Brain microvascular endothelial cell (primary cell): ENCODE results near the gene CADM1.

Source experiments
- DNase-seq: peaks from one replicate; pipeline ENCODE4 v3.0.0-alpha.2; 2020
- H3K27ac ChIP-seq: fragments of 250-450 bp; sonication (Bioruptor Pico); 2 replicates; pipeline ENCODE4 v1.5.1; 2020; ENCODE audit warnings: mild to moderate bottlenecking, moderate library complexity
- H3K27me3 ChIP-seq: fragments of 250-450 bp; sonication (Bioruptor Pico); replicated peaks from 2 replicates; pipeline ENCODE4 v1.5.1; 2020; ENCODE audit warnings: mild to moderate bottlenecking
- H3K36me3 ChIP-seq: fragments of 250-450 bp; sonication (Bioruptor Pico); replicated peaks from 2 replicates; pipeline ENCODE4 v1.5.1; 2020; ENCODE audit warnings: mild to moderate bottlenecking
- H3K4me3 ChIP-seq: 2 replicates; pipeline ENCODE4 v1.5.1; 2011; ENCODE audit warnings: low read depth, mild to moderate bottlenecking, control low read depth, low read length, moderate library complexity
- in situ Hi-C: cut with HindIII; loops from 2 replicates; pipeline ENCODE4 v1.10.0; 2017; ENCODE audit warnings: low sequenced_read_pairs, low pct_ligation_motif_present
- TF ChIP-seq, protein P1 (sequence below): IDR thresholded peaks from 2 replicates; pipeline ENCODE4 v1.5.1; 2011; ENCODE audit warnings: low read depth, mild to moderate bottlenecking, moderate library complexity, low read length, control low read depth, inconsistent platforms; ENCODE audit errors: missing control alignments

CADM1 gene

DNA sequence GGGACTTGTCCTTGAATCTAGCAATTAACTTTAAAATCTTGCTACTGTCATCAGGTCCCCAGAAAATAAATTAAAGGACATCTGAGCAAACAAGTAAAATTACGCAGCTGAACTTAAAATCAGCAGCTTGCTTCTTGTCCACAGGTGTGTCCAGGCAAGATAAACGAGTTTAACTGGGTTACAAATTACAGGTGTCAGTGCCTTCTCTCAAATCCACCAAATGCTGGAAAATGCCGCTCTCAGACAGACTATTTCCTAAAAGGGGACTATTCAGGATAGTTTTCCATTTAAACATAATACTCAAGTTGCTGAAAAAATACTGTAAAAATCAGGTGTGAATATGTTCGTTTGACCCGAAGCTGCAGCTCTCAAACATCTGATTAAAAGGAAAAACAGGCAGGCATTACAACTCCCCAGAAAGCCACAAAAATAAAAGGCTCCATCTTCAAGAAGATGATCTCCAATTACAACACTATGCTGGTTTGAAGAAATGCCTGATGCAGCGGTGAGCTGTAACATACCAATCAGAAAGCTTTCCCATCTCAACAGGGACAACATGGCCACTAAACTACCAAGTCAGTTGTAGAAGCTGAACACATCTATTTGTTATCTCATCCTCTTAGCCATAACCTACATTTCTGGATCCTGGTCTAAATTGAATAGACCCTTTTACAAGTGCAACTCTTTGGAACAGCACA lies 82.1 kb downstream of the CADM1 start:
- TF ChIP-seq, protein P1, sequence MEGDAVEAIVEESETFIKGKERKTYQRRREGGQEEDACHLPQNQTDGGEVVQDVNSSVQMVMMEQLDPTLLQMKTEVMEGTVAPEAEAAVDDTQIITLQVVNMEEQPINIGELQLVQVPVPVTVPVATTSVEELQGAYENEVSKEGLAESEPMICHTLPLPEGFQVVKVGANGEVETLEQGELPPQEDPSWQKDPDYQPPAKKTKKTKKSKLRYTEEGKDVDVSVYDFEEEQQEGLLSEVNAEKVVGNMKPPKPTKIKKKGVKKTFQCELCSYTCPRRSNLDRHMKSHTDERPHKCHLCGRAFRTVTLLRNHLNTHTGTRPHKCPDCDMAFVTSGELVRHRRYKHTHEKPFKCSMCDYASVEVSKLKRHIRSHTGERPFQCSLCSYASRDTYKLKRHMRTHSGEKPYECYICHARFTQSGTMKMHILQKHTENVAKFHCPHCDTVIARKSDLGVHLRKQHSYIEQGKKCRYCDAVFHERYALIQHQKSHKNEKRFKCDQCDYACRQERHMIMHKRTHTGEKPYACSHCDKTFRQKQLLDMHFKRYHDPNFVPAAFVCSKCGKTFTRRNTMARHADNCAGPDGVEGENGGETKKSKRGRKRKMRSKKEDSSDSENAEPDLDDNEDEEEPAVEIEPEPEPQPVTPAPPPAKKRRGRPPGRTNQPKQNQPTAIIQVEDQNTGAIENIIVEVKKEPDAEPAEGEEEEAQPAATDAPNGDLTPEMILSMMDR: no peak
- in situ Hi-C loops: no loop called here
- no peak for DNase-seq
- Histone ChIP-seq H3K36me3 (no peaks in the 10 kb centered on the region), H3K27ac (no peak overlapping the region), H3K27me3 (no peaks in the 10 kb centered on the region), H3K4me3 (no peak overlapping the region)

DNA sequence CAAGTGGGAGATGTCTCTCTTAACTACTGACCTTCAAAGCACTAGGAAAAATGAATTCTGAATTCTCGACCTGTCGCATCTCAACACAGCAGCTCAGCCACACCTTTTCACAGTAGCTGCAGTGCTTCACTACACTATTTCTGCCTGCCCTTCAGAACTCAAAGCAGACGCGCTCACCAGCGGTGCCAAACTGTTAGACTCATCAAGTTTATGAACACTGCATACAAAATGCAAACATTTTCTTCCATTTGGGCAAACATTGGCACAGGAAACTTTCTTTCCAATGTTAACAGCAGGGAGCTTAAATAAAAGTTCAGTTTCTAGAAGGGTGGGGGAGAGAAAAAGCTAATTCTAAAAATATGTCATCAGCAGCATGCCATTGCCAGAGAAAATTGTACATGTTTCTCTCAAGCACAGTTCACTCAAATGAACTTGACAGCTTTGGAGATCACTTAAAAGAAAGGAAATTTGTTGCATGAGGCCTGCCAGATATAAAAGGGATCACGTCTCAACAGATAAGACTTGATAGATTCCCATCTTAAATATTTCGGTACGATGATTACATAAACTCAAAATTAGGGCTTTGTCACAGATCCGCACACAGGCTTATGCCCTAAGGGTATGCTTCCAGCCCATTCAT lies 82.7 kb downstream of the CADM1 start:
- Histone ChIP-seq H3K36me3 (no peaks in the 10 kb centered on the region), H3K27ac (no peak overlapping the region), H3K4me3 (no peak overlapping the region), H3K27me3 (no peaks in the 10 kb centered on the region)
- TF ChIP-seq, protein P1: no peak
- no peak for DNase-seq
- in situ Hi-C loops: no loop called here

DNA sequence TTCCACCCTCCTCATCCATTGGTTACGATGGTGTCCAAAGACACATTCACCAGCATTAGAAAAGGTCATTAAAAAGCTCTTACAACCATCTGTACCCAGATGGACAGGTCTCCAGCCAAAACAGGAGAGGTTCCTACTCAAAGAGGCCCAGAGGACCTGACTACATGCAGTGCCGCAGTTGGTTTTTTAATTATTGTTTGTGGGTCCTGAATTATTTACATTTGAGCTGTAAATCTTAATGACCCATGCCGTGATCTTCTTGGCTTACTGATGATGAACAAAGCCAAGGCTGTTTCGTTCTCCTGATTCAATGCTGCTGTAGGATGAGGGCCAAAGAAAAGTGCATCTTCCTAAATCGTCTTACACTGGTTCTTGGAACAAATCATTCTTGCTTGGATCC lies 83.7 kb downstream of the CADM1 start:
- Histone ChIP-seq H3K27me3 (no peaks in the 10 kb centered on the region), H3K27ac (no peak overlapping the region), H3K4me3 (no peak overlapping the region), H3K36me3 (no peaks in the 10 kb centered on the region)
- no peak for DNase-seq
- in situ Hi-C loops: no loop called here
- TF ChIP-seq, protein P1: no peak

DNA sequence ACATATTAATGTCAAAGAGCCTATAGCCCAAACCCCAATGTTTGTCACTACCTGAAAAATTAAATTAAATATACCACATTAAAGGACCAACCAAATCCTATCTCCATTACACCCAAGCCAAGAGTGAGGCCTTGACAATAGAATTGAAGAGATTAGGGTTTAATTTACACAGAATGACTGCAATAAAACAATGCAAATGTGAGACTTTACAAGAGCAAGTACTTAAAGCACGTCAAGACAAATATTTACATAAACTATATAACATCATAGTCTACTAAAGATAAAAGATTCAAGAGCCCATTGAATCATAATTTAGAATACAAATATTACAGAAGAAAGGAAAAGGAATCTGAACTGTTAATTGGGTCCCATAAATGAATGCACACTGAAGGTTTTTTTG lies 85.6 kb downstream of the CADM1 start:
- Histone ChIP-seq H3K27ac (no peak overlapping the region), H3K36me3 (no peaks in the 10 kb centered on the region), H3K27me3 (no peaks in the 10 kb centered on the region), H3K4me3 (no peak overlapping the region)
- DNase-seq: no peak
- in situ Hi-C loops: no loop called here
- TF ChIP-seq, protein P1: no peak

DNA sequence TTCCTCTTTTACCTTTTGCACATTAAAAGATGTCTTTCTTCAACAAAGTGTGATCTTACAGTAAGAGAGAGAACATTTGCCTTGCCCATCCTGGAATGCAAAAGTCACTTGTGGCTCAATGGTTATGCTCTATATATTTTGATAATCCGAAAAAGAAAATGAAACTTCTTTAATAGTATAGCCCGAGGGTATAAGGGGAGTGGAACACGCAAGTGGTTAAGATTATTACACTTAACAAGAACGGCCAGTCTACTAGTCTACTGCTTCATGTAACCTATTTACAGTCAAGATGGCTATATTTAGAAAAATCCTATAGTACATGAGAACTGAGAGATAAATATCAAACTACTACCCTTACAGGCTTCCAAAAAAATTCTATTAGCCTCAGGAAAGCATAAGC lies 86.1 kb downstream of the CADM1 start:
- DNase-seq: no peak
- TF ChIP-seq, protein P1: no peak
- no peak overlapping the region for H3K4me3 ChIP-seq
- H3K36me3 ChIP-seq: no peaks in the 10 kb centered on the region
- no peaks in the 10 kb centered on the region for H3K27me3 ChIP-seq
- in situ Hi-C loops: no loop called here
- no peak overlapping the region for H3K27ac ChIP-seq
